UCSD-AML1 (cell line): ENCODE measurements around the gene TBX19.

Experiments
- DNase-seq: peaks from one replicate; lab custom pipeline; 2025; ENCODE audit not compliant: unreplicated experiment; lab: John Stamatoyannopoulos, UW

TBX19 gene

GRCh38 chr1:168279253-168279652, 1.4 kb upstream of the TBX19 start:
- no peak for DNase-seq

- no peak for DNase-seq
These were observed 1.1 kb downstream of the TBX19 start for GRCh38 chr1:168281603-168282325.

- no peak for DNase-seq
These were observed 4.8 kb downstream of the TBX19 start for GRCh38 chr1:168285521-168285790.

GRCh38 chr1:168285971-168286927, 5.6 kb downstream of the TBX19 start:
- DNase-seq: no peak

- DNase-seq: no peak
These were observed 6.6 kb downstream of the TBX19 start for GRCh38 chr1:168287237-168287664.

GRCh38 chr1:168288311-168289052, 7.8 kb downstream of the TBX19 start:
- DNase-seq: no peak

- DNase-seq: no peak
These were observed 10.7 kb downstream of the TBX19 start for GRCh38 chr1:168291222-168291837.

GRCh38 chr1:168293356-168293755, 12.7 kb downstream of the TBX19 start:
- no peak for DNase-seq

GRCh38 chr1:168295411-168296114, 14.9 kb downstream of the TBX19 start:
- no peak for DNase-seq

- no peak for DNase-seq
These were observed 16.5 kb downstream of the TBX19 start for GRCh38 chr1:168297019-168297730.

- DNase-seq: no peak
These were observed 17.8 kb downstream of the TBX19 start for GRCh38 chr1:168298446-168298845.

GRCh38 chr1:168300626-168301025, 19.9 kb downstream of the TBX19 start:
- no peak for DNase-seq

GRCh38 chr1:168301664-168302320, 21.1 kb downstream of the TBX19 start:
- no peak for DNase-seq

GRCh38 chr1:168303716-168304540, 23.3 kb downstream of the TBX19 start:
- no peak for DNase-seq

GRCh38 chr1:168304865-168305264, 24.2 kb downstream of the TBX19 start:
- DNase-seq: no peak

- no peak for DNase-seq
These were observed 32.3 kb downstream of the TBX19 start for GRCh38 chr1:168312718-168313604.

GRCh38 chr1:168316142-168316541, 35.5 kb downstream of the TBX19 start:
- no peak for DNase-seq

GRCh38 chr1:168317309-168317708, 36.6 kb downstream of the TBX19 start:
- no peak for DNase-seq
